ENCODE data around the gene LHX5. TPM values are rescaled to one million over a fixed set of nuclear protein-coding genes. Genes with fewer than 3 reads are reported as not detected.

Gene LHX5
- total RNA-seq, 1 experiment from 2014 or later: 1.9 TPM

- Histone ChIP-seq H3K4ac (ENCODE audit: low read depth, low read length) (no peak overlapping the region), H3K56ac (ENCODE audit: insufficient read length, low read depth, low read length) (no peak overlapping the region), H3T11ph (ENCODE audit: low read length) (no peak overlapping the region), H4K8ac (replicated peaks; ENCODE audit: insufficient read length, low read depth, low read length) (no peak overlapping the region), H3K27ac (ENCODE audit: insufficient read length, low read depth, low read length) (no peak overlapping the region), H3K9me3 (ENCODE audit: control insufficient read depth, low read depth, low read length) (no peaks in the 10 kb centered on the region), H3K4me1 (ENCODE audit: insufficient read depth, low read length) (no peaks in the 10 kb centered on the region), H2BK15ac (ENCODE audit: low read depth, low read length) (no peak overlapping the region), H3K4me2 (ENCODE audit: insufficient read depth, insufficient read length, low read length) (no peak overlapping the region), H3K18ac (ENCODE audit: insufficient read length, low read depth, low read length) (no peak overlapping the region), H2AFZ (ENCODE audit: low read length) (no peak overlapping the region), H4K20me1 (ENCODE audit: control insufficient read depth, insufficient read depth, insufficient read length) (no peaks in the 10 kb centered on the region), H2AK5ac (ENCODE audit: insufficient read length, low read length) (no peak overlapping the region), H3K27me3 (ENCODE audit: insufficient read depth, low read length) (no peaks in the 10 kb centered on the region), H3K14ac (ENCODE audit: insufficient read depth, low read length) (no peak overlapping the region), H2BK5ac (ENCODE audit: insufficient read length, low read length) (no peak overlapping the region), H3K79me2 (ENCODE audit: insufficient read depth, low read length) (no peaks in the 10 kb centered on the region), H2BK120ac (ENCODE audit: low read depth, low read length, poor library complexity, severe bottlenecking) (no peak overlapping the region), H3K79me1 (ENCODE audit: insufficient read depth, low read depth, low read length, poor library complexity, severe bottlenecking) (no peaks in the 10 kb centered on the region), H2BK20ac (ENCODE audit: low read depth, low read length, poor library complexity, severe bottlenecking) (no peak overlapping the region), H3K23me2 (ENCODE audit: insufficient read length, low read depth, low read length, poor library complexity, severe bottlenecking) (no peaks in the 10 kb centered on the region), H4K5ac (ENCODE audit: insufficient read length, low read depth, low read length) (no peak overlapping the region), H3K9ac (ENCODE audit: extremely low read depth, insufficient read length, low read length) (no peak overlapping the region), H3K23ac (ENCODE audit: insufficient read length, low read depth, low read length) (no peak overlapping the region), H2BK12ac (ENCODE audit: insufficient read length, low read depth, low read length) (no peak overlapping the region), H4K91ac (ENCODE audit: insufficient read length, low read depth, low read length) (no peak overlapping the region)
- Mint-ChIP-seq H3K4me3 (no peak overlapping the region), H3K36me3 (ENCODE audit: insufficient read depth in 1 of 3, low read depth in 3 of 3) (no peaks in the 10 kb centered on the region), H3K4me1 (peaks cover 3 to 6% of the 10 kb centered on the region in 2 experiments; a peak in 2 of 4 replicates), H3K27ac (no peak overlapping the region), H3K27me3 (ENCODE audit: low read depth) (peaks cover 6% of the 10 kb centered on the region), H3K9me3 (no peaks in the 10 kb centered on the region)
- TF ChIP-seq CTCF (conservative IDR thresholded peaks at IDR 0.05): no peak
- DNase-seq: no peak
- WGBS (ENCODE audit: extremely low coverage, insufficient read length, low lambda C conversion rate): 100% methylated on average over 2 of the region's 4 CpGs
These were observed 33.0 kb downstream of the LHX5 start for GRCh38 chr12:113438523-113439300.
